HG03135 (cell line): Measurements from ENCODE around the gene MPPE1.
"Not testable (repeated sequence)": the region's sequence is repeated elsewhere in the genome, so short reads cannot be mapped to it uniquely, and the experiment has no call there.

ENCODE experiments used
- ATAC-seq: cut with Tn5 transposase; IDR thresholded peaks from one replicate; pipeline ENCODE4 v1.9.1; 2021; ENCODE audit warnings: mild to moderate bottlenecking, moderate library complexity; ENCODE audit not compliant: unreplicated experiment

The MPPE1 gene

DNA sequence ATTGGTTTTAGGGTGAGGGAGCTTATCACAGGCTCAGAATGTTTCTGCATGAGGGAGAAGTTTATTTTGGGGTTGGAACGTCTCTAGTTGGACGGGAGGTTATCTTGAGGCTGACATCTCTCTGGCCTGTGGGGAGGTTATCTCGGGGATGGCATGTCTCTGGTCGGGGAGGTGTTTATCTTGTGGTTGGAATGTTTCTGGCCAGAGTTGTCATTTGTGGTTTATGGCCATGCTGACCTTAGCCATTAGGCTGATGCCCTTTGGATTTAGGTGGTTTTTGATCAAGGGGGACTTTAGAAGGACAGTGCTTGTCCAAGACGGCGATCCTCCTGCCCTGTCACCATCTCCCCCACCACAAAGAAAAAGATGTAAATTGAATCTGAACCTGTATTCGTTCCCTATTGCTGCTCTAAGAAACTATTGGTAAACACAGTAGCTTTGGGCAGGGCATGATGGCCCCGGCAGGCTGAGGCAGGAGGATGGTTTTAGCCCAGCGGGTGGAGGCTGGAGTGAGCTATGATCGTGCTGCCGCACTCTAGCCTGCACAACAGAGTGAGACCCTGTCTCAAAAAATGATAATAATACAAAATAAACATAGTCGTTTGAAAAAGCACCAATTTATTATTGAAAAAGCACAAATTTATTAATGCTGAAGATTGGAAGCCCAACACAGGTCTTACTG lies 17.8 kb upstream of the MPPE1 start:
- no peak for ATAC-seq

DNA sequence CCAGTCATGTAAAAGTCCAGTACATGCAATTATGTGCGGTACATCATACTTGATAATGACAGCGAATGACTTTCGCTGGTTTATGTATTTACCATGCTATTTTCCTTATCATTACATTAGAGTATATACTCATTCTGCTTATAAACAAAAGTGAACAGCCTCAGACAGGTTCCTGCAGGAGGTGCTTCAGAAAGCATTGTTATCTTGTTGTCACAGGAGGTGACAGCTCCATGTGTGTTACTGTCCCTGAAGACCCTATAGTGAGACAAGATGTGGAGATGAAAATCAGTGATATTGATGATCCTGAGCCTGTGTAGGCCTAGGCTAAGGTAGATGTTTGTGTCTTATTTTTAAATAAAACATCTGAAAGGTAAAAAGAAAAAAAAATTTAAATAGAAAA lies 15.3 kb upstream of the MPPE1 start:
- no peak for ATAC-seq

DNA sequence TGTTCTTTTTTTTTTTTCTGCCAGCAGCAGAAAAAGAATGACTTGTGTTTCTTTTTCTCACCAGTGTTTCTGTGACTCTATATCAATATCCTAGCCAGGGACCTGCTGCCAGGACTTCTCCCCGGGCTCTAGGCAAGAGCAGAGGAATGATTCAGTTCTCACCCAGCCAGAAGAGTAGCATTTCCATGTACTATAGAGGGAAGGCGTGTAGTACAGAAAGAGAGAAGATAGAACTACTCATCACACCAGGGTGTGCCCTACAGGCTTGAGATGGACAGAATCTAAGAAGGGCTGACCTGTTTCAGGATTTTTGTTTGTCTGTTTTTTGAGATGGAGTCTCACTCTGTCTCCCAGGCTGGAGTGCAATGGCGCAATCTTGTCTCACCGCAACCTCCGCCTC lies 11.4 kb upstream of the MPPE1 start:
- ATAC-seq, result not testable (repeated sequence)

DNA sequence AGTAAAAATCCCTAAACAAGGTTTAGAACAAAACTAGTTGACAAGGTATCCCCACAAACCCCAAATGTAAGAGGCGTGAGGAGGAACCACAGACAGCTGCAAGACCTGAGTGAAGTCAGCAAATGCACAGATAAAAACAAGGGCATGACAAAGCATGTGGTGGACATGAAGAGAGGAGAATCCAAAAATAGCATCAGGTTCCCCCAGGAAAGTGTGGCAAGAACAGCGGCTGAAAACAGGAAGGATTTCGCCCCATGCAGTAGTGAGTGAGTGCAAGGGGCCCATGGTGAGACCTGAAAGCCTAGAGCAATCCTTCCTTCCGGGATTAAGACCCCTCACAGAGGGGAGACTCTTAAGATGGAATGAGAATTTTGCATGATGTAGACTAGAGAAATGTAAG lies 8.8 kb upstream of the MPPE1 start:
- ATAC-seq, result not testable (repeated sequence)

DNA sequence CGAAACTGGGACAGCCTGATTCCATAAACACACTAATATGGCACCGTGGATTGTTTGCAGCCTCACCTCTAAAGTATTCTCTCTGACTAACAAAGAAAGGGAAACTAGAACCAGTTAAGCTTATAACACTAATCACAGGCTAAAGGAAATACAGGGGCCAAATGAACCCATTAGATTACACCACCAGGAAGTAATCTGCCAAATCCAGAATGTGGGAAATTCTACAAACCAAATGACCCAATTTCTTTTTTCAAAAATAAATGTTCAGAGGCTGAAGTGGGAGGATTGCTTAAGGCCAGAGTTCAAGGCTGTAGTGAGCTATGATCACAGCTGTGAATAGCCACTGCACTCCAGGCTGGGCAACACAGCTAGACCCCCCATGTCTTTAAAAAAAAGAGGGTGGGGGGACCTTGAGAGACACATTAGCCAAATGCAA lies 1.5 kb upstream of the MPPE1 start:
- ATAC-seq, result no peak

DNA sequence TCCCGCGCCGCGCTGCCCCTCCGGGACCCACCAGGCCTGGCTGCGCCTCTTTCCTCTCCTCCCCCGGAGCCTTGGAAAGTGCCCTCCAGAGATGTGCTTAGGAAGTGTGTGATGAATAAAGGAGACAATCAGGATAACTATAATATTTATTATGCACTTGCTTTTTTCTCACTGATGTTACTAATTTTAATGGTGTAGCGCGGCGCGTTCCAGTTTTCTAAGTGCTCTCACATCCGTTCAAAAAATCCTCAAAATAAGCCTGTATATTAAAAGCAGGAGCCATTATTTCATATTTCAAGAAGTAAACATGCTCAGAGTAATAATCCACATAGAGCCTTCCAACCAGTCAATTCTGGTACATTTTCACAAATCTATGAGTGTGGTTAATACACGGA lies 941 bp upstream of the MPPE1 start:
- no peak for ATAC-seq

DNA sequence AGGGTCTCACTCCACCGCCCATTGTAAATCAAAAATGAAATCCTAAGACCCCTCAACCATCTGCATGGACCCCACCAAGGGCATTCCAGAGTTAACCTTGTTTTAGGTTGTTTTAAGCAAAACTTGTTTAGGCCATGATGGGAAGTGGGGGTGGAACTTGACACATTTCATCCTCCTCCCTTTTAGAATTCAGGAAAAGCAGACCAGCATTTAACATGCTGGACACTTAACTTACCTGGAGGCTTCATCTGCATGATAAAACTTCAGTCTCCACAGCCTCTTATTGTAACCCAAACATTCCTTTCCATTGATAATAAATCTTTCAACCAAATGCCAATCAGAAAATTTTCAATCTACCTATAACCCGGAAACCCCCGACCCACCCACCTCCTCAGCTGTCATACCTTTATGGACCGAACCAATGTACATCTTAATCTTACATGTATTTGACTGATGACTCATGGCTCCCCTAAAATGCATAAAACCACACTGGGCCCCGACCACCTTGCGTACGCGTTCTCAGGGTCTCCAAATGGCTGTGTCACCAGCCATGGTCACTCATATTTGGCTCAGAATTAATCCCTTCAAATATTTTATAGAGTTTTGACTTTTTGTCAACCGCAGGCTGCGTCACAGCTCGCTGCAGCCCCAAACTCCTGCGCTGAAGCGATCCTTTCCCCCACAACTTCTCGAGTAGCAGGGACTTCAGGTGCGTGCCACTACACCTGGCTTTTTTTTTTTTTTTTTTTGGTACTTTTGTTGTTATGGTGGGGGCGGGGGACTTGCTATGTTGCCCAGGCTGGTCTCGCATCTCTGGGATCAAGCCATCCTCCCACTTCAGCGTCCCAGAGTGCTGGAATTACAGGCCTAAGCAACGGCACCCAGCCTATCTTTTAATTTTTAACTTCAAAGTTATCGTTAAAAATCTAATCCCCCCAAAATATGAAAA lies 917 bp downstream of the MPPE1 start:
- no peak for ATAC-seq

DNA sequence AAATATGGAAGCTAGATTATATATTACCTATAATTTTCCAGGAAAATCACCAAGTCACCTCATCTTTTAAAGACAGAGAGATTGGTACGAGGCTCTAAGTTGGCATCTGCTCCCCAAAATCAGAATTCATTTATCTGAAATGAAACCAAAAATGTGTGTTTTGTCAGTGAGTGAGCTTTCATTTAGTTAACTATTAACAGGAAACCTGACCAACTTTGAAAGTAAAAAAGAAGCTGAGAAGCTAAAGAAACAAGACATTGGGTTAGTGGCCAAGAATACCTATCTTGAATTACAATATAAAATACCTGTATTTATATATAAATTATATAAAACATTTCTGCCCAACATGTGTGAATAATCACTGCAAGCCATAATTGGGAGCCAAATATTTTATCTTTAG lies 1.9 kb downstream of the MPPE1 start:
- no peak for ATAC-seq

DNA sequence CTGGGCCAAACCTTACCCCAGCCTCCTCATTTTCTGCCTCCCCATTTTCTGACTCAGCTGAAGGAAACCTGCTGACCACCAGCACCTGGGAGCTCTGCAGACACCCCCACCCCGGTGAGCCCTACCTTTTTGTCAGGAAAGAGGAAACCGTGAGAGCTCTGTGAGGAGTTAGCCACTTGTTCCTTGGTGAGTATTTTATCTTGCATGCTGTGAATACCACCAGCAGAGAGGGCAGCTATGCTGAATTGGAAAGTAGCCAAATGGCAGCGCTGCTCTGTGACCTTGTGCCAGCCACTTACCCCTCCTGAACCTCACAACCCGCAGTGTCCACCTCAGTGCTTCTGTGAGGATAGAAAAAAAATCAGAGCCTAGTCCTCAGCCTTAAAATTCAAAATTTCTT lies 2.5 kb downstream of the MPPE1 start:
- ATAC-seq, result no peak

DNA sequence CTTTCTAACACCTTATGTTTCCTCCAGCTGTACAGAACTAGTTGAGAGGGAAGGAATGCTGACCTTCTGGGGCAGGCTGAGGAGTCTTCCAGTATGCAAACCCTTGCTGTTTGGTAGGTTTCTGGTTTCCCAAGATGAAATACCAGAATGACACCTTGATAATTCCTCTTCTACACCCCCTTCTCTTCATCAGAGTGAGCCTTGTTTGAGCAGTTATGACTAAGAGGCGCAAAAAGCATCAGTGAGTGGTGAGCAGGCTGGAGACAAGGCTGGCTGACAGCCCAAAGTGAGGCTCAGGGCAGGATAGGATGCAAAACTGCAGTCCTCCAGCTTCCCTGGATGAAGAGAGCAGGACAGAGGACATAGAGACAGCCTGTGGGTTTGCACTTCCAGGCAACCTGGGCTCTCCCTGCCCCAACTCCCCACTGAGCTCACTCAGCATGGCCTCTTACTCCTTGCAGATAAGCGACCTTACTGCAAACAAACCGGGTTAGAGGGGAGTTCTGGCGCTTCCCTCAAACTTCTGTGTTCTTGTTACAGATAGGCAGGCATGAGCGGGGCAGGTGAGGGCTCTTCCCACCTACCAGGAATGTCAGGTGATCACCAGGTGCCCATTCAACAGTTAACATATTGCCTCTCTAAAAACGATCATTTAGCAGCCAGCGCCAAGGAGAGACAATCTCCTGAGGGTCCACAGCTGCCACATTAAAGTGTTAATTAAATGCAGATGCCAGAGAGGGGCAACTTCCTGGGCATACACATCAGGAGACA lies 5.4 kb downstream of the MPPE1 start:
- ATAC-seq, result no peak

DNA sequence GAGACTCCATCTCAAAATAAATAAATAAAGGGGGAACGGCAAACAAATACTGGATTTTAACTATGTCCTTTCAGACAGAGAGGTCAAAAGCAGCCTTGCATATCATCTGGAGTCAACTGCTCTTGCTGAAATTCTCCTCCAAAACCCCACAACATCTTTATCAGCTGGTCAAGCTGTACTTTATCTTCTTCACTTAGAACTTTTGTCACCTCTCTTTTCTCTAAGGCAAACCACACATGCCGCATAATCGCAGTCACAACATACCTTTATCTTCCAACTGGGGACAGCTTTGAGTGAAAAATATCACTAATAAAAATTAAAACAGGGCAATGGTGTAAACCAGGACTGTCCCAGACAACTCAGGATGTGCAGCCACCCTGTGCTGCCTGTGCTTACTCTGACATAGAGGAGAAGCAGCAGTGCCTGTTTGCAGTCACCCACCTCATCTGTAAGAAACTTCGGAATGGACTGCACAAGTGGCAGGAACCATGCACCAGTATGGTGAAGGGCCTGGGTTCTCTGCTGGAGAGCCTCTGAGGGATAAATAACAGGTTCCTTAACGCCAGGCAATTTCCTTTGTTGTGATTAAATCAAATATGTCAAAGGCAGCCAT lies 6.2 kb downstream of the MPPE1 start:
- no peak for ATAC-seq

DNA sequence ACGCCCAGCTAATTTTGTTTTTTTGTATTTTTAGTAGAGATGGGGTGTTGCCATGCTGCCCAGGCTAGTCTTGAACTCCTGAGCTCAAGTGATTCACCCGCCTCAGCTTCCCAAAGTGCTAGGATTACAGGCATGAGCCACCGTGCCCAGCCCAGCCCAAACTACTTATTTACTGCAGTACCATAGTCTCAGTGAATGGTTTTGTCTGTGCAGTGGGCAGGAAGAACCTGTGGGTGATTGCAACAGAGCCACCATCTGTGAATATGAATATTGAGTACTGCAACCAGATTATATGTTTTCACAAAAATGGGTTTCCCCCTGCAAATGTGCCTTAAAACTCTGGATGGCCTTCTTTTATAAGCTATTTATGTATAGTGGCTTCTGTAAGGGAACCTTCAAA lies 9.1 kb downstream of the MPPE1 start:
- no peak for ATAC-seq

DNA sequence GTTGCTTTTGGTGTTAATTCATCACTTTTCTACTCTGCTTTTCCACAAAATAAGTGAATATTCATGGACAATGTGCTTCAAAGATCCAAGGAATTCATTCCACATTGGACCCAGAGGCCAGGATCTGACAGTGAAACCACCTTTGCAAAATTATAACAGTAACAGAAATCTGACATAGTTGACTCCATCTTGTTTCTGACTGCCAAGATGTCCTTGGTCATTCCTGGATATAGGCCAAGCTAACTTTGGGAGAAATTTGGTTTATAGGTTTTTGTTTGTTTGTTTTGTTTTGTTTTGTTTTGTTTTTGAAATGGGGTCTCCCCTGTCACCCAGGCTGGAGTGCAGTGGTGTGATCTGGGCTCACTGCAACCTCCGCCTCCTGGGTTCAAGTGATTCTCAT lies 10.3 kb downstream of the MPPE1 start:
- ATAC-seq, result no peak

DNA sequence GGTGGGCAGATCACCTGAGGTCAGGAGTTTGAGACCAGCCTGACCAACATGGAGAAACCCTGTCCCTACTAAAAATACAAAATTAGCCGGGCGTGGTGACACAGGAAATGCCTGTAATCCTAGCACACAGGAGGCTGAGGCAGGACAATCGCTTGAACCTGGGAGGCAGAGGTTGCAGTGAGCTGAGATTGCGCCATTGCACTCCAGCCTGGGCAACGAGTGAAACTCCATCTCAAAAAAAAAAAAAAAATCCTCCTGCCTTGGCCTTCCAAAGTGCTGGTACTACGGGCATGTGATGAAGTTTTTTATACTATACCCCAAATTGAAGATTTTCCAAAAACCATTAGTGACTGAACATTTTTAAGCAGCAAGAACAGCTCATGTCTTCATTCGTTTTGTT lies 15.7 kb downstream of the MPPE1 start:
- ATAC-seq, result not testable (repeated sequence)

DNA sequence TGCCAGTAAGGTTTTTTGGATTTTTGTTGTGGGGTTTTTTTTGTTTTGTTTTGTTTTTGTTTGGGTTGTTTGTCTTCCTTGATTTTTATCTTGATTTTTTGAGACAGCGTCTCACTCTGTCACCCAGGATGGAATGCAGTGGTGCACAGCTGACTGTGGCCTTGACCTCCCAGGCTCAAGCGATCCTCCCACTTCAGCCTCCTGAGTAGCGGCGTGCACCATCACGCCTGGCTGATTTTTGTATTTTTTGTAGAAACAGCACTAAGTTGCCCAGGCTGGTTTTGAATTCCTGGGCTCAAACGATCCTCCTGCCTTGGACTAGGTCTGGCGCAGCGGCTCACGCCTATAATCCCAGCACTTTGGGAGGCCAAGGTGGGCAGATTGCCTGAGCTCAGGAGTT lies 16.4 kb downstream of the MPPE1 start:
- no peak for ATAC-seq

DNA sequence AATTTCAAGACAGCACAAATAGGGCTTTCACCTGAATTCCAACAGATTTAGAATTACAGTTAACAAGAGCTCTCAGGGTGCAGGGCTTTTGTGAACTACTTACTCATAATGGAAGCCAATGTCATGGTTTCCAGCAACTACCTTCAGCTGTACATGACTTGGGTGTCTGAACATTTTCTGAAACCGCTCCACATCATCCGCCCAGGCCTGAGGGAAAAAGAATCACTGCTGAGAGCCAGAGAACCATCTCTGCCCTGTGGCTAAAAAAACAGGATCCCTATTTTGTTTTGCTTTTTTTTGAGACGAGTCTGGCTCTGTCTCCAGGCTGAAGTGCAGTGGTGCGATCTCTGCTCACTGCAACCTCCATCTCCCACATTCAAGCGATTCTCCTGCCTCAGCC lies 18.8 kb downstream of the MPPE1 start:
- no peak for ATAC-seq

DNA sequence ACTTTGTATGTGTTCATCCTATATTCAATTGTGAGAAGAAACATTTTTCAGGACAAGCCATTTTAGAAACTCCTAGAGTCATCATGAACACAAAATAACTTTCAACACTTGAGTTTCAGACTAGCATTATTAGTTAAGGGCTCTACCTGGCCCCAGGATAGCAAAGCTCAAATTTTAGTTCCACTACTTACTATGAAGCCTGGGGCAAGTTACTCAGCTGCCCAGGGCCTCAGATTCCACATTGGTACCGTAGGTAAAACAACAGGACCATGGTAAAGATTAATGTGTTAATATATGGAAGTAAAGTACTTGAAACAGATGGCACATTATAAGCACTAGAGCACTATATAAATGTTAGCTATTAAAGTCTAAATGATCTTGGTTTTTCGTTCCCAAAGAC lies 19.4 kb downstream of the MPPE1 start:
- ATAC-seq, result no peak

DNA sequence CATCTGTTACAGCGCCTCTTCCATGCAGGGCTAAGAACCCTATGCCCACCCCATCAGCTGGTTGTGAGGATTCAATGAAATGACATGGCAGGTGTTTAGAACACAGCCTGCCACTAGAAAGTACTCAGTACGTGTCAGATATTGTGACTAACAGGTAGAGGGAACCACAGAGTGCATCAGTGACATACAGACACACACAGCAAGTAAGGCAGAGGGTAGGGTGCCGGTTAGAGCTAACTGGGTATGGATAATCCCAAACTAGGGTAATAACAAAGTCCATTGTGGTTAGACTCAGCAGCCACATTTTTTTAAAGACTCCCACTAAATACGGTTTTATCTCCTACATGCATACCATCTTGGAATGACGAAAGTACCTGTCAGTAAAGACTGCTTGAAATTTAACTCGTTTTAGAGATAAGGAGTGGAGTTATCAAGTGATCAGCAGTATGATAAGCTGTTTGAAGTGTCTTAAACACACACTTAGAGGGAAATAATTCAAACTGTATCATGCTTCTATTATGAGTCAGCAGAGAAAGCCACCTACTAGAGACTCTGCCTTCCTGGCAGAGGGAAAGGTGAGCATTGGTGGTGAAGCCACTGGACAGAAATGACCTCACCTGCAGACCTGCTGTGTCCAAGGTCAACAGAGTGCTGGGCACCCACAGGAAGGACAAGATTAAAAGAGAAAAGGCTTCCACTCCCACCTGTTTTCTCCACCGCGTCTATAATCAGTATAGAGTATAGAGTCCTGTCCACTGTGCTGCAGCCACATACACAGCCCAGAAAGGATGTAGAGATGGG lies 20.6 kb downstream of the MPPE1 start:
- ATAC-seq, result no peak

DNA sequence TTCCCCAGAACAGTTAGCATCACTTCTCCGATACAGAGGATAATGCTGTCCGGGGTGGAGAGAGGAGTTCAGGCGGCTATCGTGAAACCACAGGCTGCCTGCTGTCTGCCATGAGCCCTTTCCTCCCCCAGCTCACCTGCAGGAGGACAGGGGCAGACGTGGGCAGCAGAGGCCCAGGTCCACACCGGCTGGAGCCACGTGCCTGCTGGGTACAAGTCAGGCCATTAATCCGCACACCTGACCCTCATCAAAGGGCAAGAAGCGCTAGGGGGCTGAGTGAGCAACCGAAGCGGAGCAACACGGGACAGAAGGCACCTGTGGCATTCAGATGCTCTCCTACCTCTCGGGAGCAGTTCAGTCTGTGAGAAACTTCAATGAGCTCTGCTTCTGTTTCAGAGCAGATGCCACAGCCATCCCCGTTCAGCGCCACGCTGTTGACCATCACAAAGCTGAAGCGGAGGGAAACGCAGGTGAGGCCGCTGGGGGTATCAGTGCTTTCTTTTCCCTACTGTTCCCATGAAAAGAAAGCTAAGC lies 21.5 kb downstream of the MPPE1 start:
- ATAC-seq, result no peak
